ENCODE results near the gene ARG1.
A peak's percentile ranks its signal among the peaks of the same experiment; 100 is the strongest.

ARG1 gene

GRCh38 chr6:131600716-131601115, 27.7 kb downstream of the ARG1 start:
- in situ Hi-C loops (cut with HindIII; ENCODE audit: low sequenced_read_pairs), result no loop called here
- H3K4me3 ChIP-seq (ENCODE audit: low read depth, low read length), result no peak overlapping the region
- TF ChIP-seq CTCF (IDR thresholded peaks at IDR 0.05; ENCODE audit: low read depth, low read length, missing control alignments), result no peak
- DNase-seq (ENCODE audit: low read depth), result no peak

DNA sequence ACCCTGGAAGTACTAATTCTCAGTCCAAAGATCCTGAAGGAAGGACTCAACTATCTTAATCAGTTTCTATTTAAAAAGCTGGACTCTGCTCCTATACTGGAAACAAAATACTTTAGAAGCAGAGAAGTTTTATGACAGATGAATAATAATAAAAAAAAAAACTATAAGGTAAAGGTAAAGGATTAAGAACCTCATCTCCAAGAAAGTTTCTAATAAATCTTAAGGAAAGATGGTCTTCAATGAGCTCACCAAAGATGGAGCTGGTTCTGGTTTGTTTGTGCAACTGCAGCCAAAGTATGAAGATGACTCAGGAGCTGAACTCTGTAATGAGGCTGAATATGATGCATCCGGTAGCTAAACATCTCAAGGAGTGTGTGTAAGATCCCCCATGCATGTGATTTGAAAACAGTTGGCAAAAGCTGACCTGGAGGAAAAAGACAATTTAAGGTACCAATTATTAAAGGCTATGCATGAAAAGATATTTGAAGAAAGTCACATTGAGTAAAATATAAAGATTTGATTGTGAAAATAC, 29.8 kb downstream of the ARG1 start:
- no peak for TF ChIP-seq CTCF (IDR thresholded peaks at IDR 0.05; ENCODE audit: low read depth, low read length, missing control alignments)
- in situ Hi-C loops (cut with HindIII; ENCODE audit: low sequenced_read_pairs), result no loop called here
- H3K4me3 ChIP-seq (ENCODE audit: low read depth, low read length), result no peak overlapping the region
- DNase-seq (ENCODE audit: low read depth), result peak; percentile 72

GRCh38 chr6:131613296-131613925, 40.4 kb downstream of the ARG1 start:
- no peak overlapping the region for H3K4me3 ChIP-seq (ENCODE audit: low read depth, low read length)
- TF ChIP-seq CTCF (IDR thresholded peaks at IDR 0.05; ENCODE audit: low read depth, low read length, missing control alignments), result no peak
- DNase-seq (ENCODE audit: low read depth), result no peak
- in situ Hi-C loops (cut with HindIII; ENCODE audit: low sequenced_read_pairs), result no loop called here

DNA sequence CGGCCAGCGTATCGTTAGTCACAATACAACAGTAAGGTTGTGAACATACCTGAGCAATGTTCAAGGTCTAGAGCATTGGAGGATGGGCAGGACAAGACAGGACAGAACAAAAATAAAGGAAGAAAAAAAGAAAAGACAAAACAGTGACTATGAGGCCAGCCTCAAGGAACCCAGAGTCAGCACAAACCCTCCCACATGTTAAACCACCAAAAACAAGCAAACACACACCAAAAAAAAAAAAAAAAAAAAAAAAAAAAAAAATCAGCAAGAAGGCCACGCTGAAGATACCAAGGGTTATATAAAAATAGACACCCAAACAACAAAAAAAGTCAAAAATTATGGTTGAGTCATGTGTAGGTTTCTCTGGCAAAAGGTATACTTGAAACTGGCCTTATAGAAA, 42.2 kb downstream of the ARG1 start:
- no peak overlapping the region for H3K4me3 ChIP-seq (ENCODE audit: low read depth, low read length)
- in situ Hi-C loops (cut with HindIII; ENCODE audit: low sequenced_read_pairs), result no loop called here
- no peak for DNase-seq (ENCODE audit: low read depth)
- TF ChIP-seq CTCF (IDR thresholded peaks at IDR 0.05; ENCODE audit: low read depth, low read length, missing control alignments), result no peak

DNA sequence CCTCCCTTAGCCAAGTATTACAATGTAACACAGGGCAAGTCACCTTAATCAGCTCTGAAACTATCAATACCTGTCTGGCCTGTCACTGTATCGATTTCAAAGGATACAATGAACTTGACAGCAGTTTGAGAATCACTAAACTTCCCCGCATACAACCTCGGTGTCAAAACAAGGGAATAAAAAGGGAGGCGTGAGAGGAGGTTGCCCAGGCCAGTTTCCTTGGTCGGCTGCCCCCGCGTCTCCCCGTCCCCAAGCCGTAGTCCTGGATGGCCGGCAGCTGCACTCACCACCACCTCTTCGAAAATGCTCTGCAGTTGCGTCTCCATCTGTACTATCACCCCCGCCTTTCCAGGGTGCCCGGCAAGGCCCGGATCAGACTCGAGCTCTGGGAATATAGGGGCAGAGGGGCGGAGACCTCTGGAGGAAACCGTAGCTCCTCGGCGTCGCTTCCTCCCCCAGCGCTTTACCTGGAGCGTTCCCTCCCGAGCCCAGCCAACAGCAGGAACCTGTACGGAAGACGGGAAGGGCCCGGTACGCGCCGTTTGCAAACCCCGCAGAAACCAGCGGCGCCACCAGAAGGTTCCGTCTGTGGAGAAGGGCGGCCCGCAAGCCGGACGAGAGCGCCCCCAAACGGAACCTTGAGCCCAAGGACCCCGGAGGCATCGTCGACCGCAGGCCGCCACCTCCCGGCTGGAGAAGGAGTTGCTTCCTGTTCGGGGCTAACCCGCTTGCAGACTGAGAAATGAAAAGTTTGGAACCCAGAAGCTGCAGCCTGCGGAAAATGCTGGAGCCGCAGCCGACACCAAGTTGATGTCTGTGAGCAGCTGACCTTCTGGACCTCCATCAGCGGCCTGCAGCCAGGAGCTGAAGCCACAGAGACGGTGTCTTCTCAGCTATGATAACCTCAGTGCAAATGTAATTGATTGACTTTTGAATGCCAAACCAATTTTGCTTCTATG, 55.0 kb downstream of the ARG1 start, which contains the start of gene MED23:
Gene MED23, minus strand, starts transcription at position 519 of the 959 bp plus-strand sequence. Its CDS starts 193 bp downstream, at position 326.
- in situ Hi-C loops (cut with HindIII; ENCODE audit: low sequenced_read_pairs), result no loop called here
- DNase-seq (ENCODE audit: low read depth), result peak; percentile 90
- peak; percentile 99 for TF ChIP-seq CTCF (IDR thresholded peaks at IDR 0.05; ENCODE audit: low read depth, low read length, missing control alignments)

DNA sequence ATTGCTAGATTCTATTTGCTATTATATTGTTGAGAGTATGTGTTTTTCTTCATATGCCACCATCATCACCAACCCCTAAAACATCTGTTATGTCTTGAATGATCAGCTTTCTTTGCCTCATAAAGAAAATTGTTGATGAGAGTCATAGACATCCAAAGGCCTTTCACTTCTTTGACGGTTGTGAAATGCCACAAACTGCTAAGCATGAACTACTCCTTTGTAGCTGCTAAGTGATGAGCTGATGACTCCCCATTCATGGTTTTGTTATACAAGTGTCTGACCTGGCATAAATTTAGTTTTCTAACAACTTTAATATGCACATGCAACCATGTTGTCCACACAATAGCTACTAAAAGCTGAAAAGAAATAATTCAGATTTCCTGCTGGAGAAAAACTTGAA, 55.7 kb downstream of the ARG1 start:
- no peak for DNase-seq (ENCODE audit: low read depth)
- in situ Hi-C loops (cut with HindIII; ENCODE audit: low sequenced_read_pairs), result no loop called here
- H3K4me3 ChIP-seq (ENCODE audit: low read depth, low read length), result peak overlapping the region; percentile 82
- no peak for TF ChIP-seq CTCF (IDR thresholded peaks at IDR 0.05; ENCODE audit: low read depth, low read length, missing control alignments)

More for the DNA sequence above, 55.0 kb downstream of the ARG1 start, which contains the start of gene MED23:
- H3K4me3 ChIP-seq (ENCODE audit: low read depth, low read length), result peak within 1 kb of the TSS; percentile 82

Measured in astrocyte of the cerebellum (primary cell).